IPS DF 19.7 (cell line): Measurements from ENCODE around the gene TMED1.

Experiments
- DNase-seq: peaks from one replicate; pipeline ENCODE4 v3.0.0-alpha.2; 2013; ENCODE audit warnings: low read depth, low spot score

Gene TMED1

GRCh38 chr19:10831987-10832938, 3.7 kb downstream of the TMED1 start:
- no peak for DNase-seq

DNA sequence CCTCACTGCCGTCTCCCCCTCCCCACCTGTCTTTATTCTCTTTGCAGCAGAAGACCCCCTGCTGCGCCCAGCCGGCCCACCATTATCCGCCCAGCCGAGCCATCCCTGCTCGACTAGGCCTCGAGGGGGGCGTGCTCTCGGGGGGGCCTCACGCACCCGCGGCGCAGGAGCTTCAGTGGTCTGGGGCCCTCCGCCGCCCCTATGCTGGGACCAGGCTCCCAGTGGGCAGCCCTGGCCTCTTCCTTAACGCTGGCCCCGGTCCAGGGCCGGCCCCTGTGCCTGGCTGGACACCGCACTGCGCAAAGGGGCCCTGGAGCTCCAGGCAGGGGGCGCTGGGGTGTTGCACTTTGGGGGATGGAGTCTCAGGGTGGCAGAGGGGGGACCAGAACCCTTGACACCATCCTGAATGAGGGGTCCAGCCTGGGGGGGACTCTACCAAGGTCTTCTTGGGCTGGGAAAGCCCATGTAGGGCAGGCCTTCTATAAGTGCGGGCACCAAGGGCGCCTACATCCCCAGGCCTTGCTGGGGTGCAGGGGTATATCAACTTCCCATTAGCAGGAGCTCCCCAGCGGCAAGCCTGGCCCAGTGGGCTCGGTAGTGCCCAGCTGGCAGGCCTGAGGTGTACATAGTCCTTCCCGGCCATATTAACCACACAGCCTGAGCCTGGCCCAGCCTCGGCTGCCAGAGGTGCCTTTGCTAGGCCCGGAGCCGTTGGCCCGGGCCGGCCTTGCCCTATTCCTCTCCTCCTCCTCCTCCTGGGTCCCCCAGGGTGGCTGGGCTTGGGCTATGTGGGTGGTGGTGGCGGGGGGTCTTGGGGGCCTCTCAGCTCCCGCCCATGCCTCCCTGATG, 4.9 kb downstream of the TMED1 start:
- DNase-seq: no peak

GRCh38 chr19:10830370-10830769, 5.6 kb downstream of the TMED1 start:
- no peak for DNase-seq

DNA sequence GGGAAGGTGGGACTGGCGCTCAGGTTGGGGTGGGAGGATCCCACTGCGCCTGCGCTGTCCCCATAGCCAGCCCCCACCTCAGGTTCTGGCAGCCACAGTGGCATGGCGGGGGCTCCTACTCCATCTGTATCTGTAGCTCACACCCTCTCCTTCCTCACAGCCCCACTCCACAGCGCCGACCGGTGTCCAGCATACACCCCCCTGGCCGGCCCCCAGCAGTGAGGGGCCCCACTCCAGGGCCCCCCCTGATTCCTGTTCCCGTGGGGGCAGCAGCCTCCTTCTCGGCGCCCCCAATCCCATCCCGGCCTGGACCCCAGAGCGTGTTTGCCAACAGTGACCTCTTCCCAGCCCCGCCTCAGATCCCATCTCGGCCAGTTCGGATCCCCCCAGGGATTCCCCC, 6.0 kb downstream of the TMED1 start:
- no peak for DNase-seq

DNA sequence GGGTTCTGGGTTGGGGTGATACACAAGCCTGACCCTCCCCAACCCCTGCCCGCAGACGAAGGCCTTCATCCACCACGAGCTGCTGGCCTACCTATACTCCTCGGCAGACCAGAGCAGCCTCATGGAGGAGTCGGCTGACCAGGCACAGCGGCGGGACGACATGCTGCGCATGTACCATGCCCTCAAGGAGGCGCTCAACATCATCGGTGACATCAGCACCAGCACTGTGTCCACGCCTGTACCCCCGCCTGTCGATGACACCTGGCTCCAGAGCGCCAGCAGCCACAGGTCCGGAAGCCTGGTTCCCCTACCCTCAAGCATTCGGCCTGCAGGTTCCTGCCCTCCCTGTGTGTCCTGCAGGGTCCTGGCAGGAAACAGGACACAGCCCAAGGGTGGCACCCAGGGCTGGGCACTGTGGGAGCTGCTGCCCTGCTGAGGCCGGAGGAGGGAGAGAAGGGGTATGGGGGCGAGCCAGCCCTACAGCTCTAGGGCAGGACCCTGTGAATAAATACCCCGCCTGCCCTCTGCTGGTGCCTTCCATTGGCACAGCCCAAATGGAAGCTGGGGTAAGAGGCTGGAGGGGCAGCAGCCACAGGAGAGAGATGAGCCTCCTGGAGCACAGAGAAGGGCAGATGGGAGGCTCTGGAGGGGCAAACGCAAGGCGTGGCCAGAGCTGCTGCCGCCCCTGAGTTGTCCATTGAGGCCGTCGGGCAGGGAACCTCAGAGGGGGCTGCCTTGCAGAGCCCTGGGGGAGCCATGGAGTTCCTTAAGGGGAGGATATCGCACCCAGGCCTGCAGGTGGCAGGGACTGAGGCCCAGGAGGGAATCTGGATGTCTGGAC, 6.8 kb downstream of the TMED1 start:
- DNase-seq: no peak

DNA sequence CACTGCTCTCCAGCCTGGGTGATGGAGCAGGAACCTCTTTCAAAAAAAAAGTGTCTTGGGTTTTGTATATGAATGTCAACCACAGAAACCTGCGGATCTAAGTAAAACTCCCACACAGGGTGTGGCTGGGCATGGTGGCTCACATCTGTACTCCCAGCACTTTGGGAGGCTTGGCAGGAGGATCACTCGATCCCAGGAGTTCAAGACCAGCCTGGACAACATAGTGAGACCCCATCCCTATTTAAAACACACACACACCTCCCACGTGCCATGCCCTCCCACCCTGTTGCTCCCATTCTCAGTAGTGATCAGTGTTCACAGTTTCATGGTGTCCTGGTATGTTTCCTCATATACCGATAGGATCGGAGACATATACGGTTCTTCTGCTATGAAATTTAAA, 9.2 kb downstream of the TMED1 start:
- no peak for DNase-seq

DNA sequence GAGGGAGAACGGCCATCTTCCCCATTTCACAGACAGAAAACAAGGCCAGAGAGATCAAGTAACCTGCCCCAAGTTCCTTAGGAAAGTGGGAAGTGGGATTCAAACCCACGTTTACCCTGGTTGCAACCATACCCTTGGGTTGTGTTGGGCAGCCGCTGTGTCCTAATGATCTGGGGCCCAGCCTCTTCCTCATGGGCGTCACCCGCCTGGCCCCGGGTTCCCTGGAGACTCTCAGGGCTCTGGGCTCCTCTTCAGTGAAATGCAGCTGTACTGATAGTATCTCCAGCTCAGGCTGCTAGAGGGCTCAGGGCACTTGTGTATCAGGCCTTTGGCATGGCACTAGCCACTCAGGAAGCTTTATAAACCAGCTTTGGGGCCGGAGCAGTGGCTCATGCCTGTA, 9.8 kb downstream of the TMED1 start:
- DNase-seq: no peak

- DNase-seq: no peak
Measured at GRCh38 chr19:10823690-10824089, 12.3 kb downstream of the TMED1 start.

DNA sequence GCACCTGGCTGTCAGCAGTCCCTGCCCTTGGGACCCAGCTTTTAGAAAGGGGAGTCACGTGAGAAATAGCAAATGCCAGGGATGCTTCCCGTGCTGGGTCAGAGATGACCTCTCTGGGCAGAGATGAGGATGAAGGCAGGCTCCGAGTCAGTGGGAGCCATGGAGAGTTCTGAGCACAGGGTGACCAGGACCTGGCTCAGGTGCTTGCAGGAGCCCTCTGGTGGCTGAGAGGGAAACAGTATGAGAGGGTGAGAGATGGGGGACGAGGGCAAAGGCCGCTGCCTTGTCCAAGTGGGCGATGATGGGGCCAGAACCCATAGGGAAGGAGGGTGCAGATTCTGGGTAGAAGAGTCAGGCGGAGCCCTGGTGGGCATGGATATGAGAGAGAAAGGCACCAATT, 15.8 kb downstream of the TMED1 start:
- no peak for DNase-seq

DNA sequence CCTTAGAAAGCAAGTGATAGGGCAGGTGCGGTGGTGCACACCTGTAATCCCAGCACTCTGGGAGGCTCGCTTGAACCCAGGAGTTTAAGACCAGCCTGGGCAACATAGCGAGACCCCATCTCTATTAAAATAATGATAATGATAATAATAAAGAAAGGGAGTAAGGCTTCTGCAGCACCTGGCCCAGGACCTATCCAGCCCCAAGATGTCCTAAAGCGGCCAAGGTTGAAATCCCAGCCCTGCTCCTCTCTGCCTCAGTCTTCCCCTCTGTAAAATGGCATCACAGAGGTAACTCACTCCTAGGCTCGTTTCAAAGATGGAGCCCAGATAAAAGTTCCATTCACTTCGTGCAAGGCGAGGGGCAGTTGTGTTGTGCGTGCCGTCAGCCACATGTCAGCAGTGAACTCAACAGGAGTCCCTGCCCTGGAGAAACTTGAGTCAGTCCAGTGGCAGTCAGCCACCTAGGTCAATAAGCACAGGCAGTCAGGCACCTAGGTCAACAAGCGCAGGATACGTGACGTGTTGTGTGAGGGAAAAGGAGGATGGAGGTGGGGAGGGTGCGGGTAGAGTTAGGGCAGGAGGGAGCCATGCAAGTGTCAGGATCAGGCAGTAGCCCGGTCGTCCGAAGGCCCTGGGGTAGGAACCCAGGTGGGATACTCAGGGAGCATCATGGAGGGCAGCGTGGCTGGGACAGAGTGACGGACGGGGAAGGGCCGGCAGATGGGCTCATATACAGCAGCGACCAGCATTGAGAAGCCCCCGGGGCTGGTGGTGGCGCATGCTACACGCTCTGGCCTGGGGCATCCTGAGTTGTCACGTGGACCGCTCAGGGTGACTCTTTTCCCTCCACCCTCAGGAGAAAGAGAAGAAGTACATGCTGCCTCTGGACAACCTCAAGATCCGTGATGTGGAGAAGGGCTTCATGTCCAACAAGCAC, 16.6 kb downstream of the TMED1 start:
- no peak for DNase-seq

DNA sequence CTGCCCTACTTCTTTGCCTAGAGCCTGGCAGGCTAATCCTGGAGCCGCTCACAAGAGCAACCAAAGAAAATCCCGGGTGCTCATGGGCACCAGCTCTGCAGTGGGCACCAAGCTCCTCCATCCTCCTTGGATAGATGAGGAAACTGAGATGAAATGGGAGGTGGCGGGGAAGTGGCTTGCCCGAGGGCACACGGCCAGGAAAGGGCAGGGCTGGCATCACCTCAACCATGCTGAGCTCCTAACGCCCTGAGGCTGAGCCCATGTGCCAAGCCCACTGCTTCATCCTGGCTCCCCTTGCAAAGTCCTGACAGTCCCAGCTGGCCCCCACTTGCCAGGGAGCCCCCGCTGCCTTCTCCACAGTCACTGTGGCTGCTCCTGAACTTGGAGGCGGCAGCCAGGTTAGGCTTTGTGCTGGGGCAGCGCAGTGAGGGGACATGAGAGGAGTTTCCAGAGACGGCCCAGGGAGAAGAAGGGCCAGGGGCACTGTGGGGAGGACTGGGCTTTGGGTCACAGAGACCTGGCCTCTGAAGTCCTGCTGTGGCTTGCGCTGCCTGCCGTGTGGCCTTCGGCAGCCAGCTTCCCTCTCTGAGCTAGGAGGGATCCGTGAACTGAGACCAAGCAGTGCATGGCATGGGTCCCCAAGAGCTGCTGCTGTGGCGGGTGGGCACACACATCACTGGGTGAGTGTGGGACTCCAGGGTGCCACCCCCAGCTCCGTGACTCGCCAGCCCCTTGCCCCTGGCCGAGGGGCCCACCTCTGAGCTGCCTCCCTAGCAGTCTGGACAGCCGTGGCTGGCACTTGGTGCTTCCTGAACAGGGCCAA, 17.5 kb downstream of the TMED1 start:
- DNase-seq: no peak

GRCh38 chr19:10817291-10818038, 18.5 kb downstream of the TMED1 start:
- DNase-seq: no peak

DNA sequence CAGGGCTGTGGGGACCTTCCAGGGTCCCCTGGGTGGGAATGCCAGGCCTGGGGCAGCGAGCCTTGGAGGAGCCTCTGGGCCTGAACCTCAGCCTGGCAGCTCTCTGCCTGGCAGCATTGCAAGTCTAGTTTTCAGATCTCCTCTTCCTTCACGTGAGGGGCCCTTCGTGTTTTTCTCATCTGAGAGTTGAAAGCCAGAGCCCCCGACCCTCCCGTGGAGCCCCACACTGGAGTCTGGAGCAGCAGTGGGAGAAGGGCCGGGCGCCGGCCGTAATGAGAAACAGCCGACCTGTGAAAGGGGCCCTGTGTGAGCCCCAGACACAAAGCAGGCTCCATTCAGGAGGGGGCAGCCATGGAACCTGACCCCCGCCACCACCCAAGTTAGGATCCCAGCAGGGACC, 19.3 kb downstream of the TMED1 start:
- DNase-seq: no peak

DNA sequence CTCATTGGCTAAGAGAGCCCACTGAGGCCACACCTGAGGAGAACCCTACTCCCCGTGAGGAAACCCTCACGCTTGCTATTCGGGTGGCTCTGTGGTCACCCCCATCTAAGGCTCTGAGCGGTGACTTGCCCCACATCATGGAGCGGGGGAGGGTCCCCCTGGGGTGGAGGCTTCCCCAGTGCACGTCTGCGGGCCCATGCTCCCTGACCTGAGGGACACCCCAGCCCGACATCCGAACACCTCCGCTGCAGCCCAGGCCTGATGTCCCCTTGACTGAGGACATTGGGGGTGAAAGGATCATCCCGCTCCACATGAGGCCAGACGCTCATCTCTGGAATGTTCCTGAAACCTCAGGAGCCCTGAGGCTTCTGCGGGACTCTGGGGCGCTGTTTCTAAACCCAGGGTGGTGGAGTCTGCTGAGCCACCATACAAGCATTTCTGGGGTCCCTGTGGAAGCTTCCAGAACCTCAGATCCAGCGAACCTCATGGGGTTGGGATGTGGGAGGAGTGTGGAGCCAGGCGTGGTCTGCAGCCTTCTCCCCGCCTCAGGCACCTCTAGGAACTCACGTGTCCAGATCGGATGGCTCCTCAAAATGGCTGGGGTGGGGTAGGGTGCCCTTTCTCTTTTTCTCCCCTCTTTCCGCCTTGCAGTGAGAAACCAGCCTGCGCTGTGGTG, 19.9 kb downstream of the TMED1 start:
- DNase-seq: no peak

GRCh38 chr19:10815007-10815536, 20.9 kb downstream of the TMED1 start:
- no peak for DNase-seq

GRCh38 chr19:10812902-10813404, 23.1 kb downstream of the TMED1 start:
- no peak for DNase-seq

DNA sequence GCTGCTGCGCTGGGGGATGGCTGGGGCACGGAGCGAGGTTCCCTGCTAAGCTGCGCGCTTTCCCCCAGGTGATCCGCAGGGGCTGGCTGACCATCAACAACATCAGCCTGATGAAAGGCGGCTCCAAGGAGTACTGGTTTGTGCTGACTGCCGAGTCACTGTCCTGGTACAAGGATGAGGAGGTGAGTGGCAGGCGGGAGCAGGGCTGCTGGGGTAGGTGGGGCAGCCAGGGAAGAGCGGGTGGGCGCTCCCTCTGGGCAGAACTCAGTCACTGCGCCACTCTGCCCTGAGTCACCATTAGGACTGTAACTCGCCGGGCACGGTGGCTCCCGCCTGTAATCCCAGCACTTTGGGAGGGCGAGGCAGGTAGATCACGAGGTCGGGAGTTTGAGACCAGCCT, 23.8 kb downstream of the TMED1 start:
- no peak for DNase-seq
